NCI-H1105 treated with DMSO at 0.1 percent for 48 hours (cell line): ENCODE results near the gene FRMD8.
A peak's percentile ranks its signal among the peaks of the same experiment; 100 is the strongest.

Experiments used
- DNase-seq: peaks from one replicate; lab custom pipeline; 2025; lab: John Stamatoyannopoulos, UW

The FRMD8 gene

GRCh38 chr11:65425105-65425970, 38.9 kb downstream of the FRMD8 start:
- DNase-seq, result no peak

GRCh38 chr11:65425971-65426838, 39.8 kb downstream of the FRMD8 start:
- no peak for DNase-seq

- DNase-seq, result no peak
These were observed 40.6 kb downstream of the FRMD8 start for GRCh38 chr11:65426839-65427690.

- DNase-seq, result no peak
These were observed 41.5 kb downstream of the FRMD8 start for GRCh38 chr11:65427691-65428577.

- no peak for DNase-seq
These were observed 42.2 kb downstream of the FRMD8 start for GRCh38 chr11:65428578-65429067.

GRCh38 chr11:65429068-65429681, 42.7 kb downstream of the FRMD8 start:
- no peak for DNase-seq

- DNase-seq, result no peak
These were observed 43.4 kb downstream of the FRMD8 start for GRCh38 chr11:65429724-65430405.

GRCh38 chr11:65430406-65431217, 44.2 kb downstream of the FRMD8 start:
- no peak for DNase-seq

GRCh38 chr11:65431451-65432099, 45.1 kb downstream of the FRMD8 start:
- DNase-seq, result no peak

GRCh38 chr11:65432100-65432650, 45.7 kb downstream of the FRMD8 start:
- no peak for DNase-seq

GRCh38 chr11:65432686-65433582, 46.5 kb downstream of the FRMD8 start:
- peak; percentile 50 for DNase-seq

- no peak for DNase-seq
These were observed 47.2 kb downstream of the FRMD8 start for GRCh38 chr11:65433657-65434056.

- no peak for DNase-seq
These were observed 47.7 kb downstream of the FRMD8 start for GRCh38 chr11:65434057-65434666.

GRCh38 chr11:65434667-65435410, 48.4 kb downstream of the FRMD8 start:
- no peak for DNase-seq

GRCh38 chr11:65435411-65435931, 49.0 kb downstream of the FRMD8 start:
- DNase-seq, result no peak

GRCh38 chr11:65435981-65436411, 49.6 kb downstream of the FRMD8 start:
- DNase-seq, result no peak
